H1 (cell line): ENCODE data around the gene NRP2. TPM values are rescaled to one million over a fixed set of nuclear protein-coding genes. Genes with fewer than 3 reads are reported as not detected.
A peak's percentile ranks its signal among the peaks of the same experiment; 100 is the strongest.

Experiments used
- CTCF ChIA-PET: fragments of 300-600 bp; sonication (Branson Sonifier 250); formaldehyde crosslinking; loops from one replicate; lab custom pipeline; 2021; ENCODE audit not compliant: partially characterized antibody; lab: Charles Lee
- POLR2A ChIA-PET: fragments of 300-600 bp; sonication (Branson Sonifier 250); formaldehyde crosslinking; loops from one replicate; lab custom pipeline; 2021; ENCODE audit warnings: inconsistent platforms; ENCODE audit not compliant: partially characterized antibody; lab: Charles Lee
- DNase-seq, 2 experiments: peaks; one replicate each; pipeline versions ENCODE4 v3.0.0 to v3.0.0-alpha.2; 2010 to 2022; ENCODE audit warnings: low spot score in 2 of 2, low read depth in 1 of 2, mixed read lengths in 1 of 2
- FAIRE-seq: peaks from 2 replicates; lab custom pipeline; 2011; peaks lifted over from hg19 to GRCh38; lab: Jason Lieb, UNC
- H2AFZ ChIP-seq: 2 replicates; pipeline ENCODE4 v1.8.1; 2012; ENCODE audit warnings: low read length, inconsistent platforms
- H2AK5ac ChIP-seq: 2 replicates; pipeline ENCODE4 v1.6.1; 2013; ENCODE audit warnings: low read depth, low read length
- H2BK120ac ChIP-seq: replicated peaks from 2 replicates; pipeline ENCODE3; 2013; ENCODE audit warnings: low read depth, low read length, inconsistent platforms
- H2BK12ac ChIP-seq: 2 replicates; pipeline ENCODE4 v1.6.1; 2013; ENCODE audit warnings: low read depth, low read length
- H2BK15ac ChIP-seq: 2 replicates; pipeline ENCODE4 v1.6.1; 2013; ENCODE audit warnings: low read length
- H2BK20ac ChIP-seq: 2 replicates; pipeline ENCODE4 v1.6.1; 2013; ENCODE audit warnings: low read length
- H2BK5ac ChIP-seq: 2 replicates; pipeline ENCODE4 v1.6.1; 2013; ENCODE audit warnings: low read depth, low read length
- H3K14ac ChIP-seq: 2 replicates; pipeline ENCODE4 v1.6.1; 2013; ENCODE audit warnings: inconsistent platforms; ENCODE audit not compliant: insufficient read length
- H3K18ac ChIP-seq: 2 replicates; pipeline ENCODE4 v1.6.1; 2013; ENCODE audit warnings: low read length; ENCODE audit errors: extremely low read depth
- H3K23ac ChIP-seq: 2 replicates; pipeline ENCODE4 v1.6.1; 2013; ENCODE audit warnings: inconsistent platforms; ENCODE audit not compliant: insufficient read length
- H3K23me2 ChIP-seq: 2 replicates; pipeline ENCODE4 v1.6.1; 2013; ENCODE audit warnings: low read depth, low read length
- H3K27ac ChIP-seq: 2 replicates; pipeline ENCODE4 v1.6.1; 2011; ENCODE audit warnings: low read depth, low read length, inconsistent platforms
- H3K27me3 ChIP-seq, 4 experiments: replicated peaks in 1 of 4; 1 replicate in 1 of 4; 2 replicates in 3 of 4; pipeline versions ENCODE4 v1.6.1 to v1.8.1; 2011 to 2013; ENCODE audit warnings: low read length in 3 of 4, mild to moderate bottlenecking in 3 of 4, inconsistent platforms in 2 of 4, mixed read lengths in 2 of 4, moderate library complexity in 1 of 4; ENCODE audit not compliant: control insufficient read depth in 3 of 4, insufficient read depth in 3 of 4; ENCODE audit errors: extremely low read depth in 1 of 4
- H3K36me3 ChIP-seq, 4 experiments: 2 replicates each; pipeline versions ENCODE4 v1.6.1 to v1.8.1; 2011 to 2013; ENCODE audit warnings: mild to moderate bottlenecking in 4 of 4, low read length in 3 of 4, moderate library complexity in 2 of 4, control low read depth in 1 of 4, inconsistent platforms in 1 of 4; ENCODE audit not compliant: insufficient read depth in 4 of 4, control insufficient read depth in 2 of 4
- H3K4ac ChIP-seq: replicated peaks from 2 replicates; pipeline ENCODE3; 2013; ENCODE audit warnings: low read length, low read depth, mixed read lengths, inconsistent platforms; ENCODE audit not compliant: insufficient read length
- H3K4me1 ChIP-seq, 4 experiments: replicated peaks in 1 of 4; 1 replicate in 1 of 4; 2 replicates in 3 of 4; pipeline versions ENCODE4 v1.6.1 to v1.8.1; 2011 to 2013; ENCODE audit warnings: low read length in 3 of 4, inconsistent platforms in 2 of 4, mixed read lengths in 1 of 4; ENCODE audit not compliant: insufficient read depth in 4 of 4, control insufficient read depth in 3 of 4
- H3K4me2 ChIP-seq, 2 experiments: 2 replicates each; pipeline versions ENCODE4 v1.6.1 to v1.8.1; 2011 to 2013; ENCODE audit warnings: low read depth in 2 of 2, low read length in 2 of 2, control low read depth in 1 of 2, inconsistent platforms in 1 of 2, mild to moderate bottlenecking in 1 of 2; ENCODE audit not compliant: insufficient read depth in 1 of 2
- H3K4me3 ChIP-seq, 4 experiments: fragments of 200-600, 300-600 bp in 1 of 4; sonication (generic), shearing (Covaris generic), sonication (Bioruptor Twin) in 1 of 4; 2 replicates each; pipeline versions ENCODE4 v1.5.1 to v1.8.1; 2011 to 2016; ENCODE audit warnings: low read length in 4 of 4, low read depth in 3 of 4, control low read depth in 2 of 4, inconsistent platforms in 2 of 4, mild to moderate bottlenecking in 2 of 4, mixed read lengths in 1 of 4, moderate library complexity in 1 of 4; ENCODE audit not compliant: insufficient read depth in 2 of 4; ENCODE audit errors: extremely low read depth in 1 of 4
- H3K56ac ChIP-seq: replicated peaks from 2 replicates; pipeline ENCODE3; 2013; ENCODE audit warnings: low read depth, mild to moderate bottlenecking, mixed read lengths, low read length, inconsistent platforms; ENCODE audit not compliant: insufficient read length
- H3K79me1 ChIP-seq: 2 replicates; pipeline ENCODE4 v1.6.1; 2013; ENCODE audit warnings: low read depth, low read length, control low read depth
- H3K79me2 ChIP-seq, 2 experiments: 2 replicates each; pipeline versions ENCODE4 v1.6.1 to v1.8.1; 2012 to 2013; ENCODE audit warnings: low read length in 2 of 2, mild to moderate bottlenecking in 2 of 2, inconsistent platforms in 1 of 2; ENCODE audit not compliant: insufficient read depth in 2 of 2, control insufficient read depth in 1 of 2
- H3K9ac ChIP-seq, 4 experiments: replicated peaks in 1 of 4; 1 replicate in 1 of 4; 2 replicates in 3 of 4; pipeline versions ENCODE4 v1.6.1 to v1.8.1; 2011 to 2013; ENCODE audit warnings: low read depth in 3 of 4, low read length in 3 of 4, control low read depth in 2 of 4, mild to moderate bottlenecking in 2 of 4, moderate library complexity in 2 of 4, inconsistent platforms in 1 of 4; ENCODE audit errors: extremely low read depth in 1 of 4
- H3K9me3 ChIP-seq, 2 experiments: 2 replicates each; pipeline versions ENCODE4 v1.6.1 to v1.8.1; 2012 to 2013; ENCODE audit warnings: mild to moderate bottlenecking in 2 of 2, moderate library complexity in 2 of 2, control low read depth in 1 of 2, inconsistent platforms in 1 of 2, low read depth in 1 of 2, low read length in 1 of 2, mixed read lengths in 1 of 2; ENCODE audit not compliant: insufficient read depth in 2 of 2
- H4K20me1 ChIP-seq, 2 experiments: replicated peaks in 1 of 2; 2 replicates each; pipeline versions ENCODE3 to v1.8.1; 2011 to 2013; ENCODE audit warnings: inconsistent platforms in 2 of 2, low read length in 2 of 2, mild to moderate bottlenecking in 1 of 2; ENCODE audit not compliant: insufficient read depth in 2 of 2, control insufficient read depth in 1 of 2
- H4K5ac ChIP-seq: 2 replicates; pipeline ENCODE4 v1.6.1; 2013; ENCODE audit warnings: low read length, low read depth, mixed read lengths, inconsistent platforms; ENCODE audit not compliant: insufficient read length
- H4K8ac ChIP-seq: 2 replicates; pipeline ENCODE4 v1.8.0; 2013; ENCODE audit warnings: mild to moderate bottlenecking, moderate library complexity, low read length, inconsistent platforms; ENCODE audit not compliant: insufficient read depth; ENCODE audit errors: extremely low read depth
- H4K91ac ChIP-seq: replicated peaks from 2 replicates; pipeline ENCODE3; 2013; ENCODE audit warnings: low read length, mixed read lengths, inconsistent platforms; ENCODE audit not compliant: insufficient read length
- BCL11A ChIP-seq, 2 experiments: IDR thresholded peaks; one replicate each; pipeline ENCODE4 v1.6.1; 2011; ENCODE audit warnings: low read depth in 2 of 2, low read length in 2 of 2, mild to moderate bottlenecking in 2 of 2
- CBX5 ChIP-seq: fragments of 300-800, 300-1000 bp; sonication (generic); IDR thresholded peaks from 2 replicates; pipeline ENCODE4 v1.7.1; 2016; ENCODE audit warnings: antibody characterized with exemption, low read length, low read depth
- CEBPB ChIP-seq: IDR thresholded peaks from 2 replicates; pipeline ENCODE4 v1.6.1; 2012; ENCODE audit warnings: low read depth, low read length
- EGR1 ChIP-seq: IDR thresholded peaks from 2 replicates; pipeline ENCODE4 v1.6.1; 2011; ENCODE audit warnings: low read depth, low read length, borderline replicate concordance
- EZH2 ChIP-seq: fragments of 200-600 bp; sonication (generic); IDR thresholded peaks from 2 replicates; pipeline ENCODE4 v1.7.1; 2012; ENCODE audit warnings: low read depth, mild to moderate bottlenecking, moderate library complexity, low read length, inconsistent platforms; ENCODE audit not compliant: severe bottlenecking
- HDAC2 ChIP-seq, 2 experiments: fragments of 300-600 bp in 1 of 2; sonication (generic) in 1 of 2; IDR thresholded peaks; 2 replicates each; pipeline ENCODE4 v1.6.1; 2011 to 2012; ENCODE audit warnings: low read depth in 2 of 2, low read length in 2 of 2, mild to moderate bottlenecking in 2 of 2, moderate library complexity in 2 of 2, borderline replicate concordance in 1 of 2, inconsistent platforms in 1 of 2
- KDM1A ChIP-seq: fragments of 200-600, 300-600 bp; sonication (generic); IDR thresholded peaks from 2 replicates; pipeline ENCODE4 v1.7.1; 2016; ENCODE audit warnings: mild to moderate bottlenecking, low read length, borderline replicate concordance
- SUZ12 ChIP-seq: fragments of 200-600 bp; sonication (generic); IDR thresholded peaks from 2 replicates; pipeline ENCODE4 v1.6.1; 2012; ENCODE audit warnings: mild to moderate bottlenecking, inconsistent platforms, low read length, moderate library complexity, mixed read lengths
- WGBS, 2 experiments: shearing (Covaris generic) in 1 of 2; methylation state at CpG; one replicate each; pipeline versions ENCODE4 v1.1.6 to v1.1.7; 2013 to 2015; ENCODE audit warnings: low lambda C conversion rate in 2 of 2, mixed read lengths in 2 of 2, inconsistent platforms in 1 of 2, low coverage in 1 of 2, missing lambda C conversion rate in 1 of 2; ENCODE audit not compliant: insufficient replicate concordance in 2 of 2, insufficient coverage in 1 of 2, insufficient read length in 1 of 2; ENCODE audit errors: extremely low coverage in 1 of 2, missing lambda C conversion rate in 1 of 2; 5-methylcytosine and 5-hydroxymethylcytosine counted together
- polyA plus RNA-seq, 7 experiments: library from polyadenylated mRNA; depleted of rRNA in 3 of 7; stranded (reverse) in 5 of 7; unstranded in 2 of 7; fragments of >200 nt in 5 of 7; fragments of 200-250 nt in 2 of 7; gene quantifications; 1 replicate in 5 of 7; 2 replicates in 1 of 7; 4 replicates in 1 of 7; pipeline versions ENCODE4 v1.2.1 to v1.2.3, GENCODE V29; 2011 to 2013; ENCODE audit warnings: missing spikeins in 2 of 7, mixed read lengths in 2 of 7
- total RNA-seq: library from RNA; stranded (reverse); fragmentation: NEBNext Ultra II Directional; extraction: Animal tissue kit (Norgen Biotek cat#: 25700); gene quantifications from 2 replicates; pipeline ENCODE4 v1.2.1, GENCODE V29; 2021
- TF ChIP-seq, protein P1 (sequence below): IDR thresholded peaks from 2 replicates; pipeline ENCODE4 v1.6.1; 2012; ENCODE audit warnings: inconsistent platforms
- TF ChIP-seq, protein P2 (sequence below): IDR thresholded peaks from 2 replicates; pipeline ENCODE4 v1.6.1; 2011; ENCODE audit warnings: low read length, improper control_type of control experiment

The NRP2 gene
- total and polyA plus RNA-seq, 2 of the 8 experiments (the other 6 are each of a cell fraction or from before 2014, with no cell fraction given), result 32.0 to 37.8 TPM

DNA sequence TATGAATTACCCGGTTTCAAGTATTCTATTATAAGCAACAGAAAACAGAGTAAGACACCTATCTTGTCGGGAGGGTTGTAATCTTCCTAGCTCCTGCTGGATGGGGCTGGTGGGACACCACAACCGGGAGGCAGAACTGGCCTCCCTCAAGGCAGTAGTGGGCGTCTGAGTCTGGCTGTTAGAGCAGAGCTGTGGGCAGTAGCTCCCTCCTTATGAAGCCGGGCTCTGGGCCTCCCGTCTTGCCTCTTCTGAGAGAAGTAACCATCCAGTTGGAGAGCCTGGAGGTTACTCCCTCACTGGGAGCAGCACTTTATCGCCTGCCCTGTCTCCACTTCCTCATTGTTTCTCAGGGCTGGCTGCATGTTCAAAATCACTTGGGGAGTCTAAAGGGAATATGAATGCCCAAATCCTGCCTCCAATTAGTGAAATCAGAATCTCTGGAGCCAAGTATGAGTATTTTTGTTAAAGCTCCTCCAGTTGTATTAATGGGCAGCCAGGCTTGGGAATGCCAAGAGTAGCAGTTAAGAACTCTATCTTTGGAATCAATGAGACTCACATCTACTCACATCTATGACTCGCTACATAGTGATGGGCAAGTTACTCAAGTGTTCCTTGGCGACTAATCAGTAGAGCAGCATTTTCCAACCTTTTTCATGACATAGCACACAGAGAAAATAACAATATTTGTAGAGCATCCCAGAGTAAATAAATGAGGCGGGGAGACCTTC is 27.3 kb upstream of the NRP2 start:
- H4K91ac ChIP-seq, result no peak overlapping the region
- H4K20me1 ChIP-seq, result no peaks in the 10 kb centered on the region
- peak in 1 of 2 experiments; percentile 16 for DNase-seq
- no peaks in the 10 kb centered on the region; a peak in 2 of 7 replicates for H3K27me3 ChIP-seq
- H3K4me2 ChIP-seq, result no peak overlapping the region
- no peak overlapping the region for H3K4me3 ChIP-seq
- ChIA-PET CTCF (interaction anchor here (0.6 to 1.4 kb wide), 5 partner anchors 10 to 24 kb away, joined by 3 to 6 read pairs (median 3); no protein-coding TSS in a partner anchor), POLR2A (no interaction called here)
- H3K36me3 ChIP-seq, result no peaks in the 10 kb centered on the region; a peak in 1 of 8 replicates
- no peak for FAIRE-seq
- H2BK5ac ChIP-seq, result no peak overlapping the region
- no peaks in the 10 kb centered on the region for H3K79me2 ChIP-seq
- H3K27ac ChIP-seq, result no peak overlapping the region
- no peaks in the 10 kb centered on the region for H3K9me3 ChIP-seq
- H2BK15ac ChIP-seq, result no peak overlapping the region
- no peaks in the 10 kb centered on the region for H3K23me2 ChIP-seq
- H4K8ac ChIP-seq, result no peak overlapping the region
- H3K9ac ChIP-seq, result no peak overlapping the region
- peaks cover 0 to 6% (median 4%) of the 10 kb centered on the region in 4 experiments; a peak in 4 of 7 replicates for H3K4me1 ChIP-seq
- WGBS, 2 experiments, result 87% methylated on average over 8 of the region's 10 CpGs; no CpG with 5 or more reads in 1 of the 2 experiments
- no peak overlapping the region for H2BK20ac ChIP-seq
- no peak overlapping the region for H2BK12ac ChIP-seq
- no peak overlapping the region for H3K14ac ChIP-seq
- no peak overlapping the region for H3K18ac ChIP-seq
- no peak overlapping the region for H4K5ac ChIP-seq
- H3K4ac ChIP-seq, result no peak overlapping the region
- H3K79me1 ChIP-seq, result no peaks in the 10 kb centered on the region
- H2AK5ac ChIP-seq, result no peak overlapping the region
- no peak overlapping the region for H3K23ac ChIP-seq
- H3K56ac ChIP-seq, result no peak overlapping the region
- no peak overlapping the region for H2AFZ ChIP-seq
- no peak overlapping the region for H2BK120ac ChIP-seq
- TF ChIP-seq EZH2, result no peak
- no peak for TF ChIP-seq EGR1
- no peak for TF ChIP-seq HDAC2 (IDR thresholded peaks at IDR 0.05; ENCODE audit: borderline replicate concordance in 1 of 2, low read depth in 2 of 2, low read length in 2 of 2)
- TF ChIP-seq SUZ12, result no peak
- no peak for TF ChIP-seq BCL11A (IDR thresholded peaks at IDR 0.05; ENCODE audit: low read depth in 2 of 2, low read length in 2 of 2)
- TF ChIP-seq, protein P1, sequence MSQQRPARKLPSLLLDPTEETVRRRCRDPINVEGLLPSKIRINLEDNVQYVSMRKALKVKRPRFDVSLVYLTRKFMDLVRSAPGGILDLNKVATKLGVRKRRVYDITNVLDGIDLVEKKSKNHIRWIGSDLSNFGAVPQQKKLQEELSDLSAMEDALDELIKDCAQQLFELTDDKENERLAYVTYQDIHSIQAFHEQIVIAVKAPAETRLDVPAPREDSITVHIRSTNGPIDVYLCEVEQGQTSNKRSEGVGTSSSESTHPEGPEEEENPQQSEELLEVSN, result no peak
- TF ChIP-seq CEBPB, result no peak
- TF ChIP-seq CBX5, result no peak
- TF ChIP-seq KDM1A, result no peak
- TF ChIP-seq, protein P2, sequence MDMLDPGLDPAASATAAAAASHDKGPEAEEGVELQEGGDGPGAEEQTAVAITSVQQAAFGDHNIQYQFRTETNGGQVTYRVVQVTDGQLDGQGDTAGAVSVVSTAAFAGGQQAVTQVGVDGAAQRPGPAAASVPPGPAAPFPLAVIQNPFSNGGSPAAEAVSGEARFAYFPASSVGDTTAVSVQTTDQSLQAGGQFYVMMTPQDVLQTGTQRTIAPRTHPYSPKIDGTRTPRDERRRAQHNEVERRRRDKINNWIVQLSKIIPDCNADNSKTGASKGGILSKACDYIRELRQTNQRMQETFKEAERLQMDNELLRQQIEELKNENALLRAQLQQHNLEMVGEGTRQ, result no peak
